ENCODE data around the gene GTF2F2.

Gene GTF2F2

GRCh38 chr13:45078003-45078402 lies 42.3 kb upstream of the GTF2F2 start:
- Histone ChIP-seq H3K9me2 (ENCODE audit: low read depth, low read length) (no peaks in the 10 kb centered on the region), H4K20me1 (ENCODE audit: insufficient read depth, low read length) (no peaks in the 10 kb centered on the region), H3K79me2 (ENCODE audit: insufficient read depth, low read length) (no peaks in the 10 kb centered on the region), H3K9ac (ENCODE audit: low read length) (no peak overlapping the region), H2AFZ (ENCODE audit: low read length) (no peak overlapping the region), H3K27ac (ENCODE audit: low read depth, low read length, poor library complexity, severe bottlenecking) (no peak overlapping the region), H3K4me3 (ENCODE audit: low read depth, low read length, poor library complexity, severe bottlenecking) (no peak overlapping the region), H3K27me3 (ENCODE audit: insufficient read depth, low read length) (no peaks in the 10 kb centered on the region), H3K4me2 (ENCODE audit: low read length) (no peak overlapping the region), H3K36me3 (ENCODE audit: insufficient read depth, low read length) (no peaks in the 10 kb centered on the region), H3K9me3 (ENCODE audit: low read length) (no peaks in the 10 kb centered on the region), H3K4me1 (ENCODE audit: insufficient read depth, low read length, severe bottlenecking) (no peaks in the 10 kb centered on the region), H3F3A (ENCODE audit: insufficient read depth, low read length) (no peaks in the 10 kb centered on the region)
- no peak for TF ChIP-seq EZH2 (IDR thresholded peaks at IDR 0.05; ENCODE audit: borderline replicate concordance, low read length)
- TF ChIP-seq CTCF (IDR thresholded peaks at IDR 0.05; ENCODE audit: low read length): no peak

- no peak overlapping the region for H3K4me2 ChIP-seq (ENCODE audit: low read length)
- no peaks in the 10 kb centered on the region for H3K36me3 ChIP-seq (ENCODE audit: insufficient read depth, low read length)
- H2AFZ ChIP-seq (ENCODE audit: low read length): no peak overlapping the region
- no peak for TF ChIP-seq EZH2 (IDR thresholded peaks at IDR 0.05; ENCODE audit: borderline replicate concordance, low read length)
- no peak for TF ChIP-seq CTCF (IDR thresholded peaks at IDR 0.05; ENCODE audit: low read length)
- H3K4me3 ChIP-seq (ENCODE audit: low read depth, low read length, poor library complexity, severe bottlenecking): no peak overlapping the region
- no peaks in the 10 kb centered on the region for H4K20me1 ChIP-seq (ENCODE audit: insufficient read depth, low read length)
- no peaks in the 10 kb centered on the region for H3K27me3 ChIP-seq (ENCODE audit: insufficient read depth, low read length)
- no peaks in the 10 kb centered on the region for H3K79me2 ChIP-seq (ENCODE audit: insufficient read depth, low read length)
- no peaks in the 10 kb centered on the region for H3K9me2 ChIP-seq (ENCODE audit: low read depth, low read length)
- H3K9me3 ChIP-seq (ENCODE audit: low read length): no peaks in the 10 kb centered on the region
- H3K27ac ChIP-seq (ENCODE audit: low read depth, low read length, poor library complexity, severe bottlenecking): no peak overlapping the region
- no peaks in the 10 kb centered on the region for H3F3A ChIP-seq (ENCODE audit: insufficient read depth, low read length)
- H3K4me1 ChIP-seq (ENCODE audit: insufficient read depth, low read length, severe bottlenecking): no peaks in the 10 kb centered on the region
- no peak overlapping the region for H3K9ac ChIP-seq (ENCODE audit: low read length)
These were observed 37.3 kb upstream of the GTF2F2 start for GRCh38 chr13:45082964-45083363.

- Histone ChIP-seq H3K79me2 (ENCODE audit: insufficient read depth, low read length) (no peaks in the 10 kb centered on the region), H3K4me3 (ENCODE audit: low read depth, low read length, poor library complexity, severe bottlenecking) (no peak overlapping the region), H3K9me3 (ENCODE audit: low read length) (no peaks in the 10 kb centered on the region), H3F3A (ENCODE audit: insufficient read depth, low read length) (no peaks in the 10 kb centered on the region), H2AFZ (ENCODE audit: low read length) (no peak overlapping the region), H3K27me3 (ENCODE audit: insufficient read depth, low read length) (no peaks in the 10 kb centered on the region), H4K20me1 (ENCODE audit: insufficient read depth, low read length) (no peaks in the 10 kb centered on the region), H3K4me1 (ENCODE audit: insufficient read depth, low read length, severe bottlenecking) (no peaks in the 10 kb centered on the region), H3K36me3 (ENCODE audit: insufficient read depth, low read length) (no peaks in the 10 kb centered on the region), H3K9me2 (ENCODE audit: low read depth, low read length) (no peaks in the 10 kb centered on the region), H3K4me2 (ENCODE audit: low read length) (no peak overlapping the region), H3K9ac (ENCODE audit: low read length) (no peak overlapping the region), H3K27ac (ENCODE audit: low read depth, low read length, poor library complexity, severe bottlenecking) (no peak overlapping the region)
- no peak for TF ChIP-seq CTCF (IDR thresholded peaks at IDR 0.05; ENCODE audit: low read length)
- no peak for TF ChIP-seq EZH2 (IDR thresholded peaks at IDR 0.05; ENCODE audit: borderline replicate concordance, low read length)
These were observed 35.8 kb upstream of the GTF2F2 start for GRCh38 chr13:45084515-45084914.

Measured in OCI-LY1 (cell line).